HG02973 (cell line): ENCODE measurements around the gene PTCD3.

Experiments
- ATAC-seq: cut with Tn5 transposase; IDR thresholded peaks from one replicate; pipeline ENCODE4 v1.9.1; 2021; ENCODE audit warnings: moderate library complexity; ENCODE audit not compliant: unreplicated experiment

Gene PTCD3

DNA sequence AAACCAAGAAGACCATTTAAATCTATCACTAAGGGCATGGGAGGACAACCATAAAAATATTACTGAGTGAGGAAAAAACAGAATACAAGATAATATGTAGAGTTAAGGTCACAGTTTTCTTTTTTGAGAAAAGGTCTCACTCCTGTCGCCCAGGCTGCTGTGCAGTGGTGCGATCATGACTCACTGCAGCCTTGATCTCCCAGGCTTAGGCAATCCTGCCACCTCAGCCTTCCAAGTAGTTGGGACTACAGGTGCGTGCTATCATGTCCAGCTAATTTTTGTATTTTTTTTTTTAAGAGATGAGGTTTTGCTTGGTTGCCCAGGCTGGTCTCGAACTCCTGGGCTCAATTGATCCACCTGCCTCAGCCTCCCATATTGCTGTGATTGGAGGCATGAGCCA, 24.3 kb upstream of the PTCD3 start:
- no peak for ATAC-seq

DNA sequence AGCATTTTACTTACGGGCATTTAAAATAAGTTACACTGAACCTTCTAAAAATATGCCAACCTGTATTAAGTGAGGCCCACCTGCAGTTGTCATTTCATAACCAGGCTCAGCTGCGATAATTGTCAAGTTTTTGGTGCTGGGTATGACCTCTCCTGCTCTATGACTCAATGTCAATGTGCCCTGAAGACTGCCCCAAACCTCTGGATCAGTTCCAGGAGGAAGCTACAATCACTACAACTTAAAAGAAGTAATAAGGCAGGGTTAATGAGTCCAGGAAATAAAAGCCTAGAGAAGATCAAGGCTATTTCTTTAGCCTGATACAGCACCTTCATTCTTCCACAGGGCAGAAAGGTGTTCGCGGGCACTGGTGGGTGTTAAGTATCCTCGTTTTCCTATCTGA, 23.3 kb upstream of the PTCD3 start:
- no peak for ATAC-seq

DNA sequence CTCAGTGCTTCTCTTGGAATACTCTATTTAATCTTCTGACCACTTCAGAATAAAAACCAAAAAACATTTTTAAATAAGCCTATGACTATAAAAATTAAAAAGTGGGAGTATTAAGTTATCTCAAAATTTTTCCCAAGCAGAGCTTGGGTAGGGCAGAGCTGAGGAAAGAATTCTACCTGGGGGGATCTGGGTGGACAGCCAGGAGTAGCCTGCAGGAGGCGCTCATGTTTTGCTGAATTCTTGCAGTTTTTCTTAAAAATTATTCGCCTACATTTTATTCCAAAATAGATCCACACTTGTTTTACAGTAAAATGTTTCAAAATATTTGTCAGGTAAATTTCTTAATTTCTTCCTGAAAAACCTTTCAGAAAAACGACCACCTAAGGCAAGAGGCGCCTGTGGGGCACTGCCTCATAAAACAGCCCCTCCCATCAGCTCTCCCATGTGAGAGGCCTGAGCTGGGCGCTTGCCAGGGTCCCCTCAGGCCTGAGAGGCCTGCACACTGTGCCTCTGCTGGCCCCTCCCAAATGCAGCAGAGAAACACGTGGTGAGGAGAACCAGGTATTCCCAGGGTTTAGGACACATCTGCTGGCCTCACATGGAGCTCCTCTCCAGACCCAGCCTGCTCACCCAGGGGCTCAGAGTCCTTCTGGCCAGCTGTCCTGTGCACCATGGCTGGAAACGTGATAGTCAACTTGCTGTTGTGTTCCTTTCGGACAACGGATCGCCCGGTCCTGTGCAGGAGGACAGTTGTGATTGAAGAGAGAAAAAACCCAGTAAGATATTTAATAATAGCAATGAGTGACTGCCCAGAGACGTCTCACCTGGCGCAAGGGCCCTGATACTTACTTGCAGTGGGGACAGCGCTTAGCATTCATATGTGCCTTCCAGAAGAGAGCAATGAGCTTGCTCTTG, 17.8 kb upstream of the PTCD3 start:
- no peak for ATAC-seq

DNA sequence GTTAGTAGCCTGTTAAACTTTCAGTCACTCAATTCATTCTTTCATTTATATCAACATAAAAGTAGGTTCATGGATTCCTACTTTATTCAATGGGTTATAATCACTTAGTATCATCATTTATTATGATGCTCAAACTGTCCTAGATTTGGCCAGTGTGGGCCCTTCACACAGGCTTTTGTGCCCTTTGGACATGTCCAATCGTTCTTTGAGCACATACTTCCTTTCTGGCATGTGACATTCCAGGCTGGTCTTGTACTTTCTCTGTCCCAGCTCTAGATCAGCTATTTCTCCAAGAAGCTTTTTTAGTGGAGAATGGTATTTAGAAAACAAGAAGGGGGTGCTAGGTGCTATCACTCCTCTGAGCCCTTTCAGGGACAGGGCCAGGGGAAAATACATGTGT, 11.8 kb upstream of the PTCD3 start:
- ATAC-seq, result no peak

DNA sequence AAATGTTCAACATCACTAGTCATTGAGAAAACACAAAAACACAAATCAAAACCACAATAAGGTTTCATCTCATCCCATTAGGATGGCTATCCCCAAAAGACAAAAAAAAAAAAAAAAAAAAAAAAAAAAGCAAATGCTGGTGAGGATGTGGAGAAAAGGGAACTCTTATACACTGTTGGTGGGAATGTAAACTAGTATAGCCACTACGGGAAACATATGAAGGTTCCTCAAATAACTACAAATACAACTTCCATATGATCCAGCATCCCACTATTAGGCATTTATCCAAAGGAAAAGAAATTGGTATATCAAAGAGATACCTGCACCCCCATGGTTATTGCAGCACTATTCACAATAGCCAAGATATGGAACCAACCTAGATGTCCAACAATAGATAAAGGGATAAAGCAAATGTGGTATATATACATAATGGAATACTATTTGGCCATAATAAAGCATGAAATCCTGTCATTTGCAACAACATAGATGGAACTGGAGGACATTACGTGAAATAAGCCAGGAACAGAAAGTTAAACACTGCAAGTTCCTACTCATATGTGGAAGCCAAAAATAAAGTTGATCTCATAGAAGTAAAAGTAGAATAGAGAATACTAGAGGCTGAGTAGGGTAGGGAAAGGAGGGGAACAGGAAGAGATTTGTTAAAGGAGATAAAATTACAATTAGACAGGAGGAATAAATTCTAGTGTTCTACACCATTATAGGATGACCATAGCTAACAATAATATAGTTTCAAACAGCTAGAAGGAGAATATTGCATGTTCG, 8.7 kb upstream of the PTCD3 start:
- ATAC-seq, result no peak

DNA sequence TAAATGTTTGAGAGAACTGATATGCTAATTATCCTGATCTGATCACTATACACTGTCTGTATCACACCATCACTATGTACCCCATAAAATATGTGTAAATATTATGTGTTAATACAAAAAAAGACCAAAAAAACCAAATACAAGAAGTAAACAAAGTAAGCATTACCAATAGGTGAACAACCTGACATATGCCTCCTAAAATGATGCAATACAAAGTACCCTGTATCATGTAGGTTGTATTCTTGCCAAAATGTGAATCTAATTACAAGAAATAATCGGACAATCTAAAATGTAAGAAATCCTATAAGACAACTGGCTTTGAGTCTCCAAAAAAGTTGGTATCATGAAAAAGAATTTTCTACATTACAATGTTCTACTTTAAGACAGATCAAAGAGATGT, 8.1 kb upstream of the PTCD3 start:
- ATAC-seq, result no peak

DNA sequence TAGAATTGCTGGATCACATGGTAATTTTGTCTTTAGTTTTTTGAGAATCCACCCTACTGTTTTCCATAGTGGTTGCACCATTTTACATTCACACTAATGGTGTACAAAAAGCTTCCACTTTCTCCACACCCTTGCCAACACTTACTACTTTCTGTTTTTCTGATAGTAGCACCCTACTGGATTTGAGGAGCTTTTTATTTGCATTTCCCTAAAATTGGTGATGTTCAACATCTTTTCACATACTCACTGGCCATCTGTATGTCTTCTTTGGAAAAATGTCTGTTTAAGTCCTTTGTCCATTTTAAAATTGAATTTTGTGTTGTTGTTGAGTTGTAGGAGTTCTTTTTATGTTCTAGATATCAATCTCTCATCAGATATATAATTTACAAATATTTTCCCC, 3.9 kb upstream of the PTCD3 start:
- no peak for ATAC-seq

DNA sequence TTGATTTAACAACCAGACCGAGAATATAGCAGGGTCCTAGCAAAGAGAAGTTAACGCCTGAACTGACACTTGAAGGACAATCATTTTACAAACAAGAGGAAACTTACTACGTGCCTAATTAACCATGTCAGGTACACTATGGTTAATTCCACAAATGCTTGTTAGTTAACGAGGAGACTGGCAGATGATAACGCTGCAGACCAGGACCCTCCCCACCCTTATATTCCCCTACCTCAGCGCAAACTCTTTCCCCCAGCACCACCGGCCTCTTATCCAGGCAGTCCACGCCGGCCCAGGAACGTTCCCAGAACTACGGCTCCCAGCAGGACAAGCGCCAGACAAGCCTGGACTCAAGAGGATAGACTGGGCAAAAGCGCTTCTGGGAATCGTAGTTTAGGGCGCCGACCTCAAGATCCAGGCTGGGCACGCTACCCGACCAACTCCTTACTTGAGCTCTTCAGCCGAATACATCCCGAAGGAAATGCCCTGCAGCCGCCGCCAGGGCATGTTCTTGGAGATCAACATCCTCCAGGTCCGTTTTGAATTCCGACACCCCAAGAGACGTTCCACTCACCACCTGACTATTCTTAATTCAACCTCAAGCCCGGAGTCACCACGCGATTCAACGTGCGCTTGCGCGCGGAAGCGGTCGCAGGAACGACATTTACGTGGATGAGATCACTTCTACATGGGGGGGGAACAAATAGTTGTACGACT, 625 bp upstream of the PTCD3 start, which contains the start of gene POLR1A:
Gene POLR1A, minus strand, starts transcription at position 635 of the 717 bp plus-strand sequence. Its CDS starts 110 bp downstream, at position 525.
- ATAC-seq, result peak; percentile 50

DNA sequence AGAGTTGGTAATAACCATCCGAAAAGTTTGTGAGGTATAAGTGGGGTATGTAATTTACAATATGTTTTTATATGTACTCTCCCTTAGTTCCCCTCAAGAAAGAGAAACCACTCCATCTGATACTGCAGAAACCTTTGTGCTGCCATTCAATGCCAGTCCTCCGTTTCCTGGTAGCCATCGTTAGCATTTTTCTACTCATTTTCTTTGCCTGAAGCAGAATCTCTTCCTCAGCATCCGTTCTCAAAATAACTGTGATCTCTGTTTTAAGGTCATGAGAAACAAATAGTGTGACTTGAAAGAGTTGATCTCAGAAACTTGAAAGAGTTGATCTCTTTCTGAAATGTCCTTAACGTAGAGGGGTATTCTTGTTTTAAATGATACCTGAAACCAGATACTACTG, 996 bp downstream of the PTCD3 start:
- ATAC-seq, result no peak

DNA sequence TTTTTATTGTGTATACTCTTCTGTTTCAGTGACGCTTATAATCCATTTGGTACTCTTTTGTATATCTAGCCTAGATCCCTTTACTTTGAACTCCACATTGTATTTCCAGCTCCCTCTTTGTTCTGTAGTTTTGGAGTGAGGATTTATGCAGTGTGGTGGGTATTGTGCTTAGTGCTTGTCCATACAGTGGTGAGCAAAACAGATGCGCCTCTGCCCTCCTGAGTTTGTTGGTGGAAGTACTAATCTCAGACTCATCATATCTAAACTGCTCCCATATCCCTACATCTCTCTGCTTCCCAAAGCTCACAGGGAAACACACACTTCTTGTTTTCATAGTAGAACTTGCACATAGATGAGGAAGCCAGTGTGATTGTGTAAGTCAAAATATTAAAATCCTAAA, 12.1 kb downstream of the PTCD3 start:
- no peak for ATAC-seq

DNA sequence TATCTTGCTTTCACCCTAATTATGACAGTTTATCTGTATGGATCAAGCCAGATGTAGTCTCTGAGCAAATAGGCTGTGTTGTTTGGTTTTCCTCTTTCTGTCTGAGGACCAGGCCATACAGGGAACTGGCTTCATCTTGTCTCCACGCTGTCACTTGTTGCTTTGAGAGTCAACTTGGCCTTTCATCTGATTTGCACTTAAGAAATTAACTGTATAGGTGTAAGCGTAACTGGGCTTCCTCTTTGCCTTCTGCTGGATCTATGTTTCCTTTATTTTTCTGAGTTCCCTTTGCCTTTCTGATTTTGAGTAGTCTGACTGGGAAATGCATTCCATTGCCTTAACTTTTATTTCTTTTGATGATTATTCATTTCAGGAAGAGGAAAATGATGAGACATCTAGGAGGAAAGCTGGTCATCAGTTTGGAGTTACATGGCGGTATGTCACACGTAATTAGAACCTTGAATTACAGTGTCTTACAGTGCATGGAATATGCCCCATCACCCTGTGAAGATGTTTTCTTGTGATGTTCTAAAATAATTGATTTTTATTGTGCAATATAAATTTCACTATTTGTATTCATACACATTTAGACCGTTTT, 17.4 kb downstream of the PTCD3 start:
- no peak for ATAC-seq

DNA sequence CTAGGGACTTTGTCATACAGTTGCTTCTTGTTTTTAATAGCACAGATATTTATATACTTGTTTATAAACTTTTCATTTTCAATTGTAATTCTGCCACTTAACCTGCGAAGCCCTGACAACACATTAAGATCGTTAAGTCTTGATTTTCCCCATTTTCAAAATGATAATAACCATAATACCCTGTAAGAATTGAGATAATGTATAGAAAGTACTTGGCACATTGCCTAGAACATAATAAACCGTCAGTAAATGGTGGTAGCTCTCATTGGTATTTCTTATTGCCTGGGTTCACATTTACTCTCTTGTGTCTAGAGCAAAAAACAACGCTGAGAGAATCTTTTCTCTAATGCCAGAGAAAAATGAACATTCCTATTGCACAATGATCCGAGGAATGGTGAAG, 18.6 kb downstream of the PTCD3 start:
- ATAC-seq, result no peak

DNA sequence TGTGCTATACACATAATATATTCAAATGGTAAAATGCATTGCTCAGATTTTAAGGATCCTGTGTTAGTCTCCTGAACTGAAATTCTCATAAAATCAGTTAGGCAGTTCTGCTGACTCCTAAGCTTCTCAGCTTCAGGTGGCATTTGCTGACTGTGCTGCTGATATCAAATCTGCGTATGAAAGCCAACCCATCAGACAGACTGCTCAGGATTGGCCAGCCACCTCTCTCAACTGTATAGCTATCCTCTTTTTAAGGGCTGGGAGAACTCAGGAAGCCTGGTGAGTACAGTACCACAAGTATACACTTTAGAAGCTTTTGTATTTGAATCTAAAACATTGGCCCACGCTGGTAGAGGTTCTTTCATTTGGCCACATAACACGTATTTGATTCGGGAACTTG, 28.7 kb downstream of the PTCD3 start:
- ATAC-seq, result no peak

DNA sequence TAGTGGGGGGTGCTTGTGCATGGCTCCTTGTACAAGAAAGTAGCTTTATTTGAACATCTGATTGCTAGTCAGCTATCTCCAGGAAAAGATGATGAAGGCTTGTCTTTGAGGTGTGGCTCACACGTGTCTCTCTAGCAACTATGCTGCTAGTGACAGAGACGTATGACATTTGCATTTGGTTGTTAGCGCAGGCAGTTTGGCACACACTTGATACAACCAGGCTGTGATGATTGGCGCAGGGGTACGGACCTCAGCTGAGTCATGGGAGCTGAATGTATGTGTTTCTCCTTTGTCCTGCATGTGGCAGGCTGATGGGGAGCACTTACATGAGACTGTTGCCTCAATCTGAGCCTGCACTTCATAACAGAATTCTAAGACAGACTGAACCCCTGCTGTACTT, 29.6 kb downstream of the PTCD3 start:
- no peak for ATAC-seq

DNA sequence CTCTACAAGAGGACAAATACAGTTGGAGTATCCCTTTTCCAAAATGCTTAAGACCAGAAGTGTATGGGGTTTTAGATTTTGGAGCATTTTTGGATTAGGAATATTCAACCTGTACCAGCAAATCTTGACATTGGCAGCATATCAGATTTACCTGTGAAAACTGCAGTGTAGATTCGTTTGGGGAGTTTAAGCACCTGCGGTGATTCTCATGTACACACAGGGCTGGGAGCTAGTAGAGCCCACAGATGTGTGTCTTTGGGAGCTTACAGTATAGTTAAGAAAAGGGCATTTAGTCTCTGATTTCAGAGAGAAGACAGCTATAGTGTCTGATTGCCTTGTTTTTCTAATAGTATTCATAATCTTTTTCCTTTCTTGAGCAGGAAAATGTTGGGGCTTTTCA, 30.1 kb downstream of the PTCD3 start:
- no peak for ATAC-seq

DNA sequence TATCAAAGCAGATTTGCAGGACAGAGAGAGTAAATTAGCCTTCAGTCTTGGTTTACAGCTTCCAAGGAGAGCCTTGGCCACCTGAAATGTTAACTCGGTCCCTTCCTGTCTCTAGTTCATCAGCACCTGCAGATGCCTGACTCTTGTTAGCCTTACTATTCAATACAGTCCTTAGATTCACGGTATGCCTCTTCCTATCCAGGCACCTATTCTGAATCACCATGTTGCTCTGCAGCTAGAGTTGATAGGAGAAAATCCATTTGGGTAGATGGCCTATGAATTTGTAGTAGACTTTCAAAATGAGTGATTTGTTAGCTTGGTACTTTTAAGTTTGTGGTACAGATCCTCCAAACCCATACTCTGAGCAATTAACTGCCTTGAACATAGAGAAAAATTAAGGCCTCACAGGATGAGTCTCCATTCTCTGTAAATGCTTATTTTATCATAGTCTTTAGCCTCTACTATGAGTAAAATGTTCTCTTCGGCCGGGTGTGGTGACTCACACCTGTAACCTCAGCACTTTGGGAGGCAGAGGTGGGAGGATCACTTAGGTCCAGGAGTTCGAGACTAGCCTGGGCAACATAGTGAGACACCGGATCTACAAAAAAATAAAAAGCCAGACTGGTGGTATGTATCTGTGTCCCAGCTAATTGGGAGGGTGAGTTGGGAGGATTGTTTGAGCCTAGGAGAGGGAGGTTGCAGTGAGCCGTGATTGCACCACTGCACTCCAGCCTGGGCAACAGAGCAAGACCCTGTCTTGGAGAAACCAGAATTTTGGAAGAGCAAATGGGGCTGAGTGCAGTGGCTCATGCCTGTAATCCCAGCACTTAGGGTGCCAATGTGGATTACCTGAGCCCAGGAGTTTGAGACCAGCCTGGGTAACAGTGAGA, 32.9 kb downstream of the PTCD3 start:
- no peak for ATAC-seq

DNA sequence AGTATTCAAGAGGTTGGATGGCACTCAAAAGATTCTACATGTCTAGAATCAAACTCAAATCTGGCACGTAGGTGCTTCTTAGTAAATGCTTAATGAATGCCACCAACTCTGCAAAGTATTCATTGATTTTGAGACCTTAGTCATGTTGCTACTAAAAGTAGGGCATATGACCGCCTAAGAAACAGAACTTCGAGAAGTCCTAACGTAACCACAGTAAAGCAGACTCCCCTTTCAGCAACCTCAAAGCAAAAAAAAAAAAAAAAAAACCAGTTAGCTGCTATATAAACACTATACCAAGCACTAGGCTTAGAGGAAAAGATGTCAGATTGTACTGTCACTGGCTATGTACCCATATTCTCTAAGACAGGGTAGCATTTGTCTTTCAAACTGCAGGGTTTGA, 33.9 kb downstream of the PTCD3 start:
- no peak for ATAC-seq

DNA sequence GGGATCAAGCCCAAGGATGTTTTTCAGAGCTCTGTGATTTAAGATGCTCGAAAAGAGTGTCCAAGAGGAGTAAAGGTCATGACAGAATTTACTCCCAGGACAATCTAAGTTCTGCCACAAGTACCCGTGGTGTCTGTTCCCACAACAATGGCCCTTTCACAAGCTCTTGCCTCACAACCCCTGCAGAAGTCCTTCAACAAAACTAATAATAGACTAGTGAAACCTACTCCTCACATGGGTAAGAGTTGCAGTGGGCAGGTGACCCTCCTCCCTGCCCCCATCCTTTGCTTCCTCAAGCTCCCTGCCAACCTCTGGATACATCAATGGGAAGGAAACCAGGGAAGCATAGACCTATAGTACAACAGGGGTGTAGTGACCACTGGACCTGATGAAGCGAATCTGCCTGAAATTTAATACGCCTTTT, 34.9 kb downstream of the PTCD3 start:
- ATAC-seq, result no peak

DNA sequence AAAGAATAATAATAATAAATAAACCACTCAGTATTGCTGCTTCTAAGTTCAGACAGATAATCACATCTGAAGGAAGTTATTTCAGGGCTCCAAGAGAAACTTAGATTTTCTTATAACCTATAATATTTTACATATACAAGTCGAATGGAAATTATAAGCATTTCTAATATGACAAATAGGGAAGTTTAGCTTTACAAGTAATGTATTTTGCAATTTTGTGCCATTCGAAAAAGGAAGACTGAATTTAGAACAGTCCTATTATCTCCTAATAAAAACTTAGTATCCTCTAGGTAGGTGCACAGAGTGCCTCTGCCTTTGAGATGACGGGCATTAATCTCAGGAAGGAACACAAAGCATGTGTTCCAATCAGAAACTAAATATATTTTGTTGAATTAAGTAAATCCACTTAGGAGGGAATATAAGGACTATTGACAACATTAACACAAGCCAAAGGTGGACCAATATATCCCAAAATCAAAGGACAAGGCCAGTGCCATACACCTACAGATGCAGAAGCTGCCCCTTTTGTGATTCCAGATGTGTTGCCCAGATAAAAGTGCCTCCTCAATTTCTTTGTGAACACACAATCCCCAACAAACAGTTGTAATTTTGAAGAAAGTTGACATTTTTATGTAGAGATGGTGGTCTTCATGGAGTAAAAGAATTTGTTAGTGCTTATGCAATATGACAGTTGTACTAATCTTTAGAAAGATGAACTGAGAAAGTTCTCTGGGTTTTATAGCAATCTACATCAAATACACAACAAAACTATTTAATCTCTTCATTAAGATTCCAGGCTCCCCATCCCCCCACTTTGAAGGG, 36.6 kb downstream of the PTCD3 start:
- ATAC-seq, result no peak
